K562 (cell line): ENCODE data around the gene PPP1R13L. TPM values are rescaled to one million over a fixed set of nuclear protein-coding genes. Genes with fewer than 3 reads are reported as not detected.

Experiments used
- BCOR ChIP-seq: fragments of 450-650 bp; IDR thresholded peaks from 2 replicates; pipeline ENCODE4 v1.6.1; 2016
- BRF1 ChIP-seq: IDR thresholded peaks from 3 replicates; pipeline ENCODE4 v1.6.1; 2011; ENCODE audit warnings: borderline replicate concordance, mild to moderate bottlenecking; ENCODE audit not compliant: insufficient read length; ENCODE audit errors: extremely low read depth
- CTCF ChIP-seq, 3 experiments: IDR thresholded peaks in 2 of 3; conservative IDR thresholded peaks in 1 of 3; 2 replicates each; pipeline ENCODE4 v1.5.1; 2011 to 2012; ENCODE audit warnings: low read length in 3 of 3, mild to moderate bottlenecking in 3 of 3, control low read depth in 2 of 3, improper control_type of control experiment in 1 of 3, inconsistent platforms in 1 of 3, low read depth in 1 of 3, mixed read lengths in 1 of 3, moderate library complexity in 1 of 3; ENCODE audit not compliant: insufficient read depth in 2 of 3
- E2F3 ChIP-seq: fragments of 250-450 bp; sonication (Bioruptor Pico); IDR thresholded peaks from 2 replicates; pipeline ENCODE4 v1.4.0; 2020; ENCODE audit warnings: mild to moderate bottlenecking
- E2F6 ChIP-seq, 2 experiments: IDR thresholded peaks; 2 replicates each; pipeline ENCODE4 v1.6.1; 2011; ENCODE audit warnings: borderline replicate concordance in 1 of 2, control low read depth in 1 of 2, low read depth in 1 of 2, low read length in 1 of 2, mild to moderate bottlenecking in 1 of 2, mixed read lengths in 1 of 2, moderate library complexity in 1 of 2; ENCODE audit not compliant: insufficient read depth in 1 of 2, insufficient read length in 1 of 2, poor library complexity in 1 of 2, severe bottlenecking in 1 of 2; ENCODE audit errors: extremely low read depth in 1 of 2
- SNRNP70 ChIP-seq: fragments of 200-400 bp; formaldehyde crosslinking; optimal IDR thresholded peaks from 2 replicates; pipeline ENCODE3; 2017; ENCODE audit warnings: low read depth, low read length
- TBL1XR1 ChIP-seq, 2 experiments: IDR thresholded peaks; 2 replicates each; pipeline ENCODE4 v1.6.1; 2012; ENCODE audit warnings: improper control_type of control experiment in 2 of 2, low read length in 2 of 2, mild to moderate bottlenecking in 1 of 2
- ZNF175 ChIP-seq: fragments of 200-800 bp; sonication (Bioruptor generic); IDR thresholded peaks from 2 replicates; pipeline ENCODE4 v1.6.1; 2016; ENCODE audit warnings: low read depth, mild to moderate bottlenecking, missing genetic modification characterization, missing compliant biosample characterization
- polyA plus RNA-seq, 8 experiments: library from polyadenylated mRNA; depleted of rRNA in 4 of 8; stranded (reverse) in 5 of 8; unstranded in 3 of 8; fragments of >200 nt; fragmentation: Nextera tagmentation in 2 of 8; fragmentation: Illumina TruSeq in 1 of 8; extraction: Ambion mirVana in 2 of 8; extraction: Trizol in 1 of 8; gene quantifications; 2 replicates each; pipeline versions ENCODE4 v1.2.1 to v1.2.3, GENCODE V29; 2011 to 2014; ENCODE audit warnings: inconsistent platforms in 1 of 8, missing spikeins in 1 of 8
- total RNA-seq, 7 experiments: library from RNA; depleted of rRNA in 6 of 7; stranded (reverse); fragments of >200 nt in 6 of 7; fragmentation: Illumina TruSeq in 2 of 7; extraction: Trizol in 2 of 7; gene quantifications; 2 replicates each; pipeline versions ENCODE4 v1.2.1 to v1.2.3, GENCODE V29; 2011 to 2021; ENCODE audit warnings: low replicate concordance in 1 of 7
- TF ChIP-seq, protein P1 (sequence below): fragments of 150-350 bp; conservative IDR thresholded peaks from 2 replicates; pipeline ENCODE4 v1.6.1; 2014; ENCODE audit warnings: low read length
- TF ChIP-seq, protein P2 (sequence below): fragments of 450-650 bp; IDR thresholded peaks from 2 replicates; pipeline ENCODE4 v1.6.1; 2017; ENCODE audit warnings: antibody characterized with exemption, mild to moderate bottlenecking
- TF ChIP-seq, protein P3 (sequence below): fragments of 250-450 bp; sonication (Bioruptor Pico); IDR thresholded peaks from 2 replicates; pipeline ENCODE4 v1.5.0; 2021; ENCODE audit warnings: mild to moderate bottlenecking, borderline replicate concordance
- TF ChIP-seq, protein P4 (sequence below): sonication (generic); formaldehyde crosslinking; IDR thresholded peaks from 2 replicates; pipeline ENCODE4 v1.4.0; 2020; ENCODE audit warnings: mild to moderate bottlenecking, missing genetic modification reagents

PPP1R13L gene
- total and polyA plus RNA-seq, 9 of the 15 experiments (the other 6 are each of a cell fraction or from before 2014, with no cell fraction given): 0.32 to 6.7 (median 2.0) TPM

DNA sequence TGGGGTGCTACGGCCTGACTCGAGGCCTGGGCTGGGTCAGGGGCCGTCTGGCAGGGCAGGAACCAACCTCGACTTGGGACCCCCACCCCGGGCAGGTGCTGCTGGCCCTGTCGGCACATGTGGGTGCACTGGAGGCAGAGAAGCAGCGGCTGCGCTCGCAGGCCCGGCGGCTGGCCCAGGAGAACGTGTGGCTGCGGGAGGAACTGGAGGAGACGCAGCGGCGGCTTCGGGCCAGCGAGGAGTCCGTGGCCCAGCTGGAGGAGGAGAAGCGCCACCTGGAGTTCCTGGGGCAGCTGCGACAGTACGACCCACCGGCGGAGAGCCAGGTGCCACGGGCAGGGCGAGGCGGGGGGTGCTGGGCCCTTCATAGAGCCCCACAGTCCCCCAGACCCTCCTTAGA is 58.4 kb downstream of the PPP1R13L start (continued):
- TF ChIP-seq ZNF175 (CRISPR knock-in tag) (no peak), BCOR (no peak), SNRNP70 (no peak), TBL1XR1 (IDR thresholded peaks at IDR 0.05; ENCODE audit: low read length in 2 of 2) (no peak), CTCF (IDR thresholded peaks at IDR 0.05 in 2 of 3, conservative IDR thresholded peaks at IDR 0.05 in 1 of 3; ENCODE audit: insufficient read depth in 2 of 3, low read depth in 1 of 3, low read length in 3 of 3) (peak; percentile 19 to 64 (median 34); a peak in 4 of 6 replicates), E2F3 (CRISPR knock-in tag) (no peak), BRF1 (no peak), E2F6 (IDR thresholded peaks at IDR 0.05; ENCODE audit: borderline replicate concordance in 1 of 2, extremely low read depth in 1 of 2, insufficient read depth in 1 of 2, insufficient read length in 1 of 2, low read depth in 1 of 2, low read length in 1 of 2, poor library complexity in 1 of 2, severe bottlenecking in 1 of 2) (peak in 1 of 2 experiments; percentile 54)
- TF ChIP-seq, protein P1, sequence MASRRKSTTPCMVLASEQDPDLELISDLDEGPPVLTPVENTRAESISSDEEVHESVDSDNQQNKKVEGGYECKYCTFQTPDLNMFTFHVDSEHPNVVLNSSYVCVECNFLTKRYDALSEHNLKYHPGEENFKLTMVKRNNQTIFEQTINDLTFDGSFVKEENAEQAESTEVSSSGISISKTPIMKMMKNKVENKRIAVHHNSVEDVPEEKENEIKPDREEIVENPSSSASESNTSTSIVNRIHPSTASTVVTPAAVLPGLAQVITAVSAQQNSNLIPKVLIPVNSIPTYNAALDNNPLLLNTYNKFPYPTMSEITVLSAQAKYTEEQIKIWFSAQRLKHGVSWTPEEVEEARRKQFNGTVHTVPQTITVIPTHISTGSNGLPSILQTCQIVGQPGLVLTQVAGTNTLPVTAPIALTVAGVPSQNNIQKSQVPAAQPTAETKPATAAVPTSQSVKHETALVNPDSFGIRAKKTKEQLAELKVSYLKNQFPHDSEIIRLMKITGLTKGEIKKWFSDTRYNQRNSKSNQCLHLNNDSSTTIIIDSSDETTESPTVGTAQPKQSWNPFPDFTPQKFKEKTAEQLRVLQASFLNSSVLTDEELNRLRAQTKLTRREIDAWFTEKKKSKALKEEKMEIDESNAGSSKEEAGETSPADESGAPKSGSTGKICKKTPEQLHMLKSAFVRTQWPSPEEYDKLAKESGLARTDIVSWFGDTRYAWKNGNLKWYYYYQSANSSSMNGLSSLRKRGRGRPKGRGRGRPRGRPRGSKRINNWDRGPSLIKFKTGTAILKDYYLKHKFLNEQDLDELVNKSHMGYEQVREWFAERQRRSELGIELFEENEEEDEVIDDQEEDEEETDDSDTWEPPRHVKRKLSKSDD: no peak
- TF ChIP-seq, protein P2, sequence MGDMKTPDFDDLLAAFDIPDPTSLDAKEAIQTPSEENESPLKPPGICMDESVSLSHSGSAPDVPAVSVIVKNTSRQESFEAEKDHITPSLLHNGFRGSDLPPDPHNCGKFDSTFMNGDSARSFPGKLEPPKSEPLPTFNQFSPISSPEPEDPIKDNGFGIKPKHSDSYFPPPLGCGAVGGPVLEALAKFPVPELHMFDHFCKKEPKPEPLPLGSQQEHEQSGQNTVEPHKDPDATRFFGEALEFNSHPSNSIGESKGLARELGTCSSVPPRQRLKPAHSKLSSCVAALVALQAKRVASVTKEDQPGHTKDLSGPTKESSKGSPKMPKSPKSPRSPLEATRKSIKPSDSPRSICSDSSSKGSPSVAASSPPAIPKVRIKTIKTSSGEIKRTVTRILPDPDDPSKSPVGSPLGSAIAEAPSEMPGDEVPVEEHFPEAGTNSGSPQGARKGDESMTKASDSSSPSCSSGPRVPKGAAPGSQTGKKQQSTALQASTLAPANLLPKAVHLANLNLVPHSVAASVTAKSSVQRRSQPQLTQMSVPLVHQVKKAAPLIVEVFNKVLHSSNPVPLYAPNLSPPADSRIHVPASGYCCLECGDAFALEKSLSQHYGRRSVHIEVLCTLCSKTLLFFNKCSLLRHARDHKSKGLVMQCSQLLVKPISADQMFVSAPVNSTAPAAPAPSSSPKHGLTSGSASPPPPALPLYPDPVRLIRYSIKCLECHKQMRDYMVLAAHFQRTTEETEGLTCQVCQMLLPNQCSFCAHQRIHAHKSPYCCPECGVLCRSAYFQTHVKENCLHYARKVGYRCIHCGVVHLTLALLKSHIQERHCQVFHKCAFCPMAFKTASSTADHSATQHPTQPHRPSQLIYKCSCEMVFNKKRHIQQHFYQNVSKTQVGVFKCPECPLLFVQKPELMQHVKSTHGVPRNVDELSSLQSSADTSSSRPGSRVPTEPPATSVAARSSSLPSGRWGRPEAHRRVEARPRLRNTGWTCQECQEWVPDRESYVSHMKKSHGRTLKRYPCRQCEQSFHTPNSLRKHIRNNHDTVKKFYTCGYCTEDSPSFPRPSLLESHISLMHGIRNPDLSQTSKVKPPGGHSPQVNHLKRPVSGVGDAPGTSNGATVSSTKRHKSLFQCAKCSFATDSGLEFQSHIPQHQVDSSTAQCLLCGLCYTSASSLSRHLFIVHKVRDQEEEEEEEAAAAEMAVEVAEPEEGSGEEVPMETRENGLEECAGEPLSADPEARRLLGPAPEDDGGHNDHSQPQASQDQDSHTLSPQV: no peak
- TF ChIP-seq, protein P3, sequence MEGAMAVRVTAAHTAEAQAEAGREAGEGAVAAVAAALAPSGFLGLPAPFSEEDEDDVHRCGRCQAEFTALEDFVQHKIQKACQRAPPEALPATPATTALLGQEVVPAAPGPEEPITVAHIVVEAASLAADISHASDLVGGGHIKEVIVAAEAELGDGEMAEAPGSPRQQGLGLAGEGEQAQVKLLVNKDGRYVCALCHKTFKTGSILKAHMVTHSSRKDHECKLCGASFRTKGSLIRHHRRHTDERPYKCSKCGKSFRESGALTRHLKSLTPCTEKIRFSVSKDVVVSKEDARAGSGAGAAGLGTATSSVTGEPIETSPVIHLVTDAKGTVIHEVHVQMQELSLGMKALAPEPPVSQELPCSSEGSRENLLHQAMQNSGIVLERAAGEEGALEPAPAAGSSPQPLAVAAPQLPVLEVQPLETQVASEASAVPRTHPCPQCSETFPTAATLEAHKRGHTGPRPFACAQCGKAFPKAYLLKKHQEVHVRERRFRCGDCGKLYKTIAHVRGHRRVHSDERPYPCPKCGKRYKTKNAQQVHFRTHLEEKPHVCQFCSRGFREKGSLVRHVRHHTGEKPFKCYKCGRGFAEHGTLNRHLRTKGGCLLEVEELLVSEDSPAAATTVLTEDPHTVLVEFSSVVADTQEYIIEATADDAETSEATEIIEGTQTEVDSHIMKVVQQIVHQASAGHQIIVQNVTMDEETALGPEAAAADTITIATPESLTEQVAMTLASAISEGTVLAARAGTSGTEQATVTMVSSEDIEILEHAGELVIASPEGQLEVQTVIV (CRISPR knock-in tag): no peak
- TF ChIP-seq, protein P4, sequence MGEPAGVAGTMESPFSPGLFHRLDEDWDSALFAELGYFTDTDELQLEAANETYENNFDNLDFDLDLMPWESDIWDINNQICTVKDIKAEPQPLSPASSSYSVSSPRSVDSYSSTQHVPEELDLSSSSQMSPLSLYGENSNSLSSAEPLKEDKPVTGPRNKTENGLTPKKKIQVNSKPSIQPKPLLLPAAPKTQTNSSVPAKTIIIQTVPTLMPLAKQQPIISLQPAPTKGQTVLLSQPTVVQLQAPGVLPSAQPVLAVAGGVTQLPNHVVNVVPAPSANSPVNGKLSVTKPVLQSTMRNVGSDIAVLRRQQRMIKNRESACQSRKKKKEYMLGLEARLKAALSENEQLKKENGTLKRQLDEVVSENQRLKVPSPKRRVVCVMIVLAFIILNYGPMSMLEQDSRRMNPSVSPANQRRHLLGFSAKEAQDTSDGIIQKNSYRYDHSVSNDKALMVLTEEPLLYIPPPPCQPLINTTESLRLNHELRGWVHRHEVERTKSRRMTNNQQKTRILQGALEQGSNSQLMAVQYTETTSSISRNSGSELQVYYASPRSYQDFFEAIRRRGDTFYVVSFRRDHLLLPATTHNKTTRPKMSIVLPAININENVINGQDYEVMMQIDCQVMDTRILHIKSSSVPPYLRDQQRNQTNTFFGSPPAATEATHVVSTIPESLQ (CRISPR knock-in tag): no peak
